HG03139 (cell line): ENCODE measurements around the gene KCNMA1.

Experiments used
- ATAC-seq: cut with Tn5 transposase; IDR thresholded peaks from one replicate; pipeline ENCODE4 v1.9.1; 2021; ENCODE audit not compliant: unreplicated experiment

KCNMA1 gene

DNA sequence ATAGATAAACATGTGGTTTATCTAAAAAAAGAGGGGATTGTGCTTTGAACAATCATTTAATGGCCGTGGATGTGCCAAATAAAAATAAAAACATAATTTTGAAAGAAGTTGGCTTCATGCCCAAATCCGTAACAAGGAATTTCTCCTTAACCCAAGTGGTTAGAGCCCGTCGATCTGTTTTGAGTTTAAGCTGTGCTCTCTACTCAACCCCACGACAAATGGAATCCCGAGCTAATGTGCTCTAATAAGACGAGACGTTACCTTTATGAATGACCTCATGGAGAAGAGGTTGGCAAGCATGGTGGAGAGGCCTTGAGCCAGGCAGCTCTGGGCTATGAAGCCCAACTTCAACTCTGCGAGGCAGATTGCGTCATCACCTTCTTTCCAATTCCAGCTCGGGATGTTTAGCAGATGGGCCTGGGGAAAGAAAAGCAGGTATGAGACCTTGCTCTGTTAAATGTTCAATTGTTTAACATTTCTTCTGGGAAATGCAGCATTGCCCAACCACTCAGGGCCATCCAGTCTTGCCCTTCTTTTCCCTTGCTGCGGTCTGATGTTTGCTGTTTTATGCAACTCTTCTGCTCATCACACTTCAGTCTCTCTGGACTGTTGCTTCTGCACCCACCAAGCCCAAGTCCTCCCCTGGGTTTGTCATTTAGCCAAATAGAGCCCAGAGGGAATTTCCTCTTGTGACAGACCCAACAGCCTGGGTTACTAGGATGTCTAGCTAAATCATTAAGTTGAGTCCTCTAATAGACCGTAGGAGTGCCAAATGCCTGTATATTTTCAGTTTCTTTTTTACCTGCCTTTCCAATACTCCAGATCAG is 564.6 kb downstream of the KCNMA1 start:
- ATAC-seq: no peak

DNA sequence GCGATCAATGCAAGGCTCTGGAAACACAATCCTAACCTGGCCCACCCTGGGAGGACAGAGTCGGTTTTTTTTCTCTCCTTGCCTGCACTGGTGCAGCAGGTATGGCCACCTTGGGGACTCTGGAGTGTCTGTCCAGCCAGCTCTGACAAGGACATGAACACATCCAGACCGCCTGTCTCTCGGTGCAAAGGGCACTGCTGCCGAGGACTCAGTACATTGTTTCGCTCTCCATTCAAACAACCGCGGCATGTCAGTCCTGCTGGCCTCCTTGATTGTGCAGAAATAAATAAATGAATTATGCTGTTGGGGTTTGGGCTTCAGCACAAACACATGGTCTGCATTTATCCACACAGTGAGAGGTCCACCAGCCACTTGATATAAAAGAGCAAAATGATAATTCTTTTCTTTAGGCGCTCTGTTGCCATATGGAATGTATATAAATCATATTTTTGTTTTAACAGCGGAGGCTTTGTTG is 565.2 kb downstream of the KCNMA1 start:
- no peak for ATAC-seq

GRCh38 chr10:77071956-77072355 is 565.7 kb downstream of the KCNMA1 start:
- ATAC-seq: no peak

GRCh38 chr10:77071001-77071511 is 566.6 kb downstream of the KCNMA1 start:
- ATAC-seq: no peak

DNA sequence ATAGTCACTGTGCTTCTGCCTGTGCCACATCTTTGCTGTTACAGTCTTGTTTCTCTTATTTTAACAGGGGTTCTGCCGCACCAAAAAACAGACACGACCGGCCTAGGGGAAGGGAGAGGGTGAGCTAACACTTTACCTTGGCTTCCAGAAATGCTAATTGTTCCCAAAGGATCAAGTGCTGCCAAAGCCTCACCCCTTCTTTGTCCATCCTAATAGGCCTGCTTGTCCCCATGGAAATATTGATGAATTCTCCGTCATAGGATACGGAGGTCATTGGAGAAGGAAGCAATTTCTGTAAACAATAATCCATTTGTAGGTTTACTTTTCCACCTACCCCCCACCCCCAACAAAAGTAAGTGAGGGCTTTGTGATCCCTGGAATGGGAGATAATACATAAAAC is 567.3 kb downstream of the KCNMA1 start:
- no peak for ATAC-seq

- ATAC-seq: no peak
These were observed 568.6 kb downstream of the KCNMA1 start for GRCh38 chr10:77068969-77069368.

- ATAC-seq: no peak
These were observed 569.3 kb downstream of the KCNMA1 start for GRCh38 chr10:77068272-77068671.

- ATAC-seq: no peak
These were observed 575.2 kb downstream of the KCNMA1 start for GRCh38 chr10:77062381-77062780.

DNA sequence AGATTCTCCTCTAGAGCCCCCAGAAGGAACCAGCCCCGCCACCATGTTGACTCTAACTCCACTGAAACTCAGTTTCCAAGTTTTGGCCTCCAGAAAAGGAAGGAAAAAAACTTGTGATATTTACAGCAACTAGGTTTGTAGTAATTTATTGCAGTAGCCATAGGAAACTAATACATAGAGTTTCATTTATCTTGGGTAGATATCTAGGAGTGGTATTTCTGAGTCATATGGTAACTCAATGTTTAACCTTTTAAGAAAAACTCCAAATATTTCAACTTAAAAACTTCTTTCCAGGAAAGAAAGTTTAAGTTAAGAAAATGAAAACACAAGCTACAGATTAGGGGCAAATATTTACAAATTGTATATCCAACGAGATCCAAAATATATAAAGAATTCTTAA is 576.7 kb downstream of the KCNMA1 start:
- no peak for ATAC-seq

DNA sequence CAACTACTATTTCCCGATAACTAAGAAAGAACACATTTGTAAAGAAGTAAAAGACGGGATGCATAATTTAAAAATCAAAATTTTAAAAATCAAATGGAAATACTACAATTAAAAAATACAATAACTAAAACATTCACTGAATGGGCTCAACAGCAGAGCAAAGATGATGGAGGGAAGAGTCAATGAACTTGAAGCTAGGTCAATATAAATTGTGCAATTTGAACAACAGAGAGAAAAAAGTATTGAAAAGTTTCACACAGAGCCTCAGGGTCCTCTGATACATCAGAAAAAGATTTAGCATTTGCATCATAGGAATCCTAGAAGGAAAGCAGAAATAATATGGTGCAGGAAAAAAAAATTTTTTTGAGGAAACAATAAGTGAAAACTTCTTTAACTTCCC is 581.0 kb downstream of the KCNMA1 start:
- no peak for ATAC-seq

GRCh38 chr10:77052593-77052992 is 585.0 kb downstream of the KCNMA1 start:
- ATAC-seq: no peak

DNA sequence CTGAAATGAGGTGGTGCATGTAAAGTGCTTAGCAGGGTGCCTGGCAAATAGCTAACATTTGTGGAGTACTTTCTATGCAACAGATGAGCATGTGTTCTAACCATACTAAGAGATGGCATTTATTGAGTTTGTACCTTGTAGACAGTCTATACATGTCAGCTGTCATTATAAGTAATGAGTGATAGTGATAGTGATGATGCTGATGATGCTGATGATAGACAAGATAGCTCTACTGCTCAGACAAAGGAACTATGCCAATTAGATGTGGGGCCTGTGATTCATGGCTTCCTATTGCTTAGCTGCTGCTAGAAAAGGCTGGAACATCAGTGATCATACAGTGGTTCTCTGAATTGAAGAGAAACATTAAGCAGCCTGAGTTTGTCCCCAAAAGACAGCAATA is 585.8 kb downstream of the KCNMA1 start:
- no peak for ATAC-seq

DNA sequence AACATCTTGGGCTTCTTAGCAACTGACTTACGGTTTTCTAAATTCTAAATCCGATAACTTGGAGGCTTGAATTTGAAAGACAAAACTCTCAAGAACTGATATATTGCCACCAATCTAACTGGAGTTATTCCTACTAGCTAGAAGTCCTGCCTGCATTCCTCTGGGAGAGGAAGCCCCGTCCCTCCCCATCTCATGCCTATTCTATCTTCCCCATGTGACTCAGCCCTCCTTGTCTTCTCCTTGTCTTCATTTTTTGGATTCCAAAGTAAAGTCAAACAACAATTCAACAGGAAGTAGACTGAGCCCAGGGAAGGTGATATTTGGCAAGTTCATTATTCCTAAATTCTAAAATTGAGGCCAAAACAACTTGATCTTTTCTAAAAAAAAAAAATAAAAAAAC is 587.7 kb downstream of the KCNMA1 start:
- ATAC-seq: no peak

GRCh38 chr10:77049146-77049545 is 588.5 kb downstream of the KCNMA1 start:
- no peak for ATAC-seq

DNA sequence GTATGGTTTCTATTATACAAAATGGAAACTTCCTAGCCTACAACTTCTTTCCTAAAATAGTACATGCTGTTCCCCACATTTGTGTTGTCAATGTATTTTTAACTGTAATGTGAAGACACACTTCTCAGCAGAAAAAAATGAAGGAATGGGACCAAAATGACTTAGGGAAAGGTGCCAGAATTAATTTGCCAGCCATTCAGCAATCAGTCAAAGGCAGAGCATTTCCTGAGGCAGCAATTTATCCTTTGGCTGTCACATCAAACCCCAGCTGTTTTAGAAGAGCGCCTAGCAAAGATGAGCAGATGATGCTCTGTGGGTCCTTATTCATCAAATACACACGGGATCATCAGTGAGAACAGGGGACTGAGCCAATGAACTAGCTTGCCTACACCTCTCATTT is 592.5 kb downstream of the KCNMA1 start:
- ATAC-seq: no peak

- ATAC-seq: no peak
These were observed 594.2 kb downstream of the KCNMA1 start for GRCh38 chr10:77043420-77043763.

- no peak for ATAC-seq
These were observed 594.7 kb downstream of the KCNMA1 start for GRCh38 chr10:77042706-77043419.

DNA sequence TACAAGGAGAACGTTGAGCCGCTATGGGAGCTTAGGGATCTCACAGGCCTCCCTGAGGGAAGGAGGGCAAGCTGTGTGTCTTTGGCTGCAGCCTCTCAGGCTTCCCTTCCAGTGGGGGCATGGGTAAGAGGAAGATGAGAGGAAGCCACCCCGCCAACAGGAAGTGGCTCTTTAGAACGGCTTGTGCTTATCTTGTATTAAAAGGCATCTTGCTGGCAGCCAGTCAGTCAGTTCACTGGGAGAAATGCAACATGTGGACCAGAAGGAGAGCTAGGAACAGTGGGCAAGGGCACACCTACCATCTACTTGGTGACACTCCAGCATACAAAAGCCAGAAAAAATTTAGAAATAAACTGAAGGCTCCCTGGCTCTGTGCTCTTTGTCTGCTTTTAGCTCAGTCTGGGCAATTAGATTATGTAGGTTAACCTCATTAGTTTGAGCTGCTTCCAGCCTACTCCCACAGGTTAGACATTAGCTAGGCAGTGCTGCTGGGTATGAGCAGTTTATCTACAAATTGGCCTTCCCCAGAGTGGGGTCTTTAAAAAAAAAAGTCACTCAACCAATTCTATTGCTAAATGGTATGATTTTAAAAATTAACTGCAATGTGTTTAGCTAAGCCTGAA is 595.9 kb downstream of the KCNMA1 start:
- no peak for ATAC-seq

DNA sequence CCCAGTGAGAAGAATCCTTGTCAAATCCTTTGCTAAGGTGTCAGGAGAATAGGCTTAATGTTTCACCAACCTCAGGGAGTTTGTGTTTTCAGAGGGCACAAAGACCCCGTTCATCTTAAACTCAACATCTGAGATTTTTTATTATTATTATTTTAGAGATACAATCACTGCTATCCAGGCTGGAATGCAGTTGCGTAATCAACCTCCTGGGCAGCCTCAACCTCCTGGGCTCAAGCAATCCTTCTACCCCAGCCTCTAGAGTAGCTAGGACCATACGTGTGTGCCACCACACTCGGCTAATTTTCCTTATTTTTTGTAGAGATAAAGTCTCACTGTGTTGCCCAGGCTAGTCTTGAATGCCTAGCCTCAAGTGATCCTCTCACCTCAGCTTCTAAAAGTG is 599.2 kb downstream of the KCNMA1 start:
- no peak for ATAC-seq

DNA sequence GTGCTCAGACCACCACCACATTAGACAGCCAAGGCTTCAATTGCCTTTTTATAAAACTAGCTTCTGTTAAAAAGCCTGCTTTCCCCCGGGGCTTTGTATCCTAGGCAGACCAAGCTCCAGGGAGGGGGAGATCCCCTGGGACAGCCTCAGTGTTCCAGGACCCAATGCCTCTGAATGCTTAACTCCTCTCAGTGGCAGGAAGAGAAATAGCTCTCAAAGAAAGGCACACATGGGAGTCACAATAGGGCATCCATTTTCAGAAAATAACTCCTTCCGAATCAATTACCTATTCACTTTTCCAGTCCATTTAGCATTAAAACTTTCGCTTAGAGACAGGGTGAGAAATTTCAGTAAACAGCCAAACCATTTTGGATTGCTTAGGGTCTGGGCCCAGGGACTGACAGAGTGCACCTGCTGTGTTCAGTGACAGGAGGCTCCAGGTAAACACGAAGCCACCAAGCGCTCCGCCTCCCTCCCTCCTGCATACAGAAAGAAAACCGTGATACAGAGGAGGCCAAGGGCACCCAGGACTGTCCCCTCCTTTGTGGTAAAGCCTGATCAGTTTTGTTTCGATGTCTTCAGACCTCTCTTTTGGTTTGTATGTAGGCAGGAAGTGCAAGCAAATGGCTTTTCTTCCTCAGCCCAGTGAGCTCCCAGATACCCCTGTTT is 599.7 kb downstream of the KCNMA1 start:
- no peak for ATAC-seq

DNA sequence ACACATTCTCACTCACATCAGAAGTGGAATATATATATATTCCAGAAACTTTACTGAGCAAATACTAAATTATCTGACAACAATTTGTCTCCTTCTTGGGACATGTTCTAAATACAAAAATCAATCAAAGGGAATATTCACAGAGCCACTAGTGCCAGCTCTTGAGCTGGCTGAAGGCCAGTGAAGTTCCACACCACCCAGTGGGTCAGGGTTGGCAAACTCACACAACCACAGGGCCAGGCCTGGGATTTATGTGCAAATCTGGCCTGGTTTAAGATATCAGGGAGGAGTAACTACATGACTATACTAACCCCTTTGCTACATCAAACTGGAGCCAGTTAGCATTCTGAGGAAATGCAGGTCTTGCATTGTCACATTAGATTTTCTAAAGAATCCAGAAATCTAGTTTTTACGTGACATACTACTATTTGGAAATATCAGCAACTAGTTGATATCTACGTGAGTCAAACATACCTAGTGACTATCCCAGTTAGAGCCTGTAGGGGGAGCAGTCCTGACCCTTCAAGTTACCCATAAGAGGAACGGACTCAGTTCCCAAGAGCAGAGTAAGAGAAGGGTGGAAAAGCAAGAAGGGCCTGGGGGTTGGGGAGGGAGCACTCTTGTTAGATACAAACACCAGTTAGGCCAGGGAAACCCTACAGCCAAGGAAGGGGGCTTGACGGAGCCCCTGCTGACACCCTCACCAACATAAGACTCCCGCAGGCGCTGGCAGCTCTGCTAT is 600.4 kb downstream of the KCNMA1 start:
- ATAC-seq: no peak
